PC-9 (cell line): ENCODE results near the gene DCANP1. TPM values are rescaled to one million over a fixed set of nuclear protein-coding genes. Genes with fewer than 3 reads are reported as not detected.
A peak's percentile ranks its signal among the peaks of the same experiment; 100 is the strongest.

ENCODE experiments used
- BruUV-seq: library from RNA; stranded (reverse); fragments of 400-500 nt; replicated peaks from 2 replicates; lab custom pipeline; 2021; lab: Mats Ljungman, UMichigan
- CTCF ChIA-PET: fragments of 300-600 bp; sonication (Branson Sonifier 250); formaldehyde crosslinking; loops from one replicate; lab custom pipeline; 2022; ENCODE audit warnings: antibody characterized with exemption; lab: Charles Lee
- POLR2A ChIA-PET: fragments of 300-600 bp; sonication (Branson Sonifier 250); formaldehyde crosslinking; loops from one replicate; lab custom pipeline; 2022; ENCODE audit warnings: antibody characterized with exemption; ENCODE audit not compliant: unreplicated experiment; lab: Charles Lee
- DNase-seq, 2 experiments: peaks; one replicate each; pipeline versions ENCODE4 v3.0.0 to v3.0.0-alpha.2; 2015 to 2022; ENCODE audit warnings: mixed read lengths in 1 of 2
- H2AFZ ChIP-seq: fragments of 200-600 bp; sonication (generic); 2 replicates; pipeline ENCODE4 v1.8.1; 2017; ENCODE audit warnings: antibody characterized with exemption
- H3F3A ChIP-seq: fragments of 200-600 bp; sonication (generic); 2 replicates; pipeline ENCODE4 v1.8.1; 2017; ENCODE audit warnings: antibody characterized with exemption, mild to moderate bottlenecking, low read depth; ENCODE audit not compliant: insufficient read depth
- H3K27ac ChIP-seq: fragments of 200-600 bp; sonication (generic); 2 replicates; pipeline ENCODE4 v1.6.1; 2016; ENCODE audit warnings: mixed run types
- H3K27me3 ChIP-seq: fragments of 200-600 bp; sonication (generic); 2 replicates; pipeline ENCODE4 v1.6.1; 2016; ENCODE audit warnings: low read depth, mixed run types; ENCODE audit not compliant: insufficient read depth
- H3K36me3 ChIP-seq: fragments of 200-600 bp; sonication (generic); 2 replicates; pipeline ENCODE4 v1.6.1; 2016; ENCODE audit warnings: low read depth, mixed run types
- H3K4me1 ChIP-seq: fragments of 200-600 bp; sonication (generic); replicated peaks from 2 replicates; pipeline ENCODE4 v1.6.1; 2016; ENCODE audit warnings: mixed run types; ENCODE audit not compliant: insufficient read depth
- H3K4me2 ChIP-seq: fragments of 200-600 bp; sonication (generic); 2 replicates; pipeline ENCODE4 v1.6.1; 2017; ENCODE audit warnings: mixed run types
- H3K4me3 ChIP-seq: fragments of 200-600 bp; sonication (generic); 2 replicates; pipeline ENCODE4 v1.6.1; 2016; ENCODE audit warnings: mixed run types
- H3K79me2 ChIP-seq: fragments of 200-600 bp; sonication (generic); 2 replicates; pipeline ENCODE4 v1.6.1; 2017; ENCODE audit warnings: low read depth, mixed run types
- H3K9me2 ChIP-seq: fragments of 200-600 bp; sonication (generic); 2 replicates; pipeline ENCODE4 v1.8.1; 2017; ENCODE audit warnings: mild to moderate bottlenecking; ENCODE audit not compliant: insufficient read depth
- H3K9me3 ChIP-seq: fragments of 200-600 bp; sonication (generic); 2 replicates; pipeline ENCODE4 v1.8.1; 2016; ENCODE audit warnings: low read depth; ENCODE audit not compliant: insufficient read depth
- H4K20me1 ChIP-seq: fragments of 200-600 bp; sonication (generic); 2 replicates; pipeline ENCODE4 v1.8.1; 2017; ENCODE audit not compliant: insufficient read depth
- CTCF ChIP-seq: fragments of 200-600 bp; sonication (generic); conservative IDR thresholded peaks from 2 replicates; pipeline ENCODE4 v1.6.1; 2017; ENCODE audit warnings: mixed run types, antibody characterized with exemption, mild to moderate bottlenecking, moderate library complexity
- EZH2 ChIP-seq: fragments of 200-600 bp; sonication (generic); IDR thresholded peaks from 2 replicates; pipeline ENCODE4 v1.8.0; 2017; ENCODE audit warnings: antibody characterized with exemption, low read depth
- intact Hi-C: fragments of 100-400 bp; cut with micrococcal nuclease; formaldehyde crosslinking; loops from one replicate; pipeline ENCODE4 v1.10.0; 2022; ENCODE audit not compliant: unreplicated experiment
- total RNA-seq: library from RNA; stranded (reverse); gene quantifications from 2 replicates; pipeline ENCODE4 v1.2.3, GENCODE V29; 2021

The DCANP1 gene
- total RNA-seq, 1 experiment from 2014 or later, result not detected

- no peaks in the 10 kb centered on the region for H3F3A ChIP-seq
- H3K9me3 ChIP-seq, result no peaks in the 10 kb centered on the region
- H3K4me3 ChIP-seq, result no peak overlapping the region
- no peak overlapping the region for H3K27ac ChIP-seq
- peaks cover 54% of the 10 kb centered on the region for H3K27me3 ChIP-seq
- H3K36me3 ChIP-seq, result no peaks in the 10 kb centered on the region
- intact Hi-C loops, result no loop called here
- H3K79me2 ChIP-seq, result no peaks in the 10 kb centered on the region
- ChIA-PET POLR2A (no interaction called here), CTCF (interaction anchor here (0.5 to 1.3 kb wide), 2 partner anchors 20 to 774 kb away, joined by 4 read pairs; no protein-coding TSS in a partner anchor)
- H2AFZ ChIP-seq, result no peak overlapping the region
- H3K4me1 ChIP-seq, result no peaks in the 10 kb centered on the region
- no peak overlapping the region for H3K4me2 ChIP-seq
- BruUV-seq, result no TSS peak
- no peaks in the 10 kb centered on the region for H4K20me1 ChIP-seq
- TF ChIP-seq EZH2, result no peak
- DNase-seq, result no peak
- no peaks in the 10 kb centered on the region for H3K9me2 ChIP-seq
Measured at GRCh38 chr5:135438636-135439221, 8.4 kb downstream of the DCANP1 start.

- Histone ChIP-seq H3K27me3 (peaks cover 49% of the 10 kb centered on the region), H3K36me3 (no peaks in the 10 kb centered on the region), H3K4me2 (no peak overlapping the region), H2AFZ (no peak overlapping the region), H3K27ac (no peak overlapping the region), H3K4me1 (no peaks in the 10 kb centered on the region), H3K9me2 (no peaks in the 10 kb centered on the region), H3K4me3 (no peak overlapping the region), H4K20me1 (no peaks in the 10 kb centered on the region), H3K79me2 (no peaks in the 10 kb centered on the region), H3K9me3 (no peaks in the 10 kb centered on the region), H3F3A (no peaks in the 10 kb centered on the region)
- intact Hi-C loops, result no loop called here
- DNase-seq, result peak; percentile 46 to 86
- BruUV-seq, result no TSS peak
- ChIA-PET CTCF (interaction anchor here (0.5 to 1.3 kb wide), 2 partner anchors 21 to 774 kb away, joined by 4 read pairs; no protein-coding TSS in a partner anchor), POLR2A (no interaction called here)
- no peak for TF ChIP-seq CTCF
- no peak for TF ChIP-seq EZH2
Measured at GRCh38 chr5:135437796-135438560, 9.2 kb downstream of the DCANP1 start.

GRCh38 chr5:135437422-135437795 lies 9.7 kb downstream of the DCANP1 start:
- POLR2A ChIA-PET, result no interaction called here
- Histone ChIP-seq H3K27me3 (peaks cover 43% of the 10 kb centered on the region), H3K79me2 (no peaks in the 10 kb centered on the region), H3K4me2 (no peak overlapping the region), H3K9me2 (no peaks in the 10 kb centered on the region), H3F3A (no peaks in the 10 kb centered on the region), H4K20me1 (no peaks in the 10 kb centered on the region), H2AFZ (no peak overlapping the region), H3K4me3 (no peak overlapping the region), H3K4me1 (no peaks in the 10 kb centered on the region), H3K9me3 (no peaks in the 10 kb centered on the region), H3K27ac (no peak overlapping the region), H3K36me3 (no peaks in the 10 kb centered on the region)
- CTCF ChIA-PET, result interaction anchor here (1.3 kb wide), 1 partner anchor 21 kb away, joined by 4 read pairs; no protein-coding TSS in a partner anchor
- no TSS peak for BruUV-seq
- no peak for DNase-seq
- no peak for TF ChIP-seq EZH2
- no peak for TF ChIP-seq CTCF
- intact Hi-C loops, result no loop called here
